NCI-H2171 treated with DMSO at 0.1 percent for 48 hours (cell line): ENCODE data around the gene CCDC136.

Source experiments
- DNase-seq: peaks from one replicate; lab custom pipeline; 2025; lab: John Stamatoyannopoulos, UW

Gene CCDC136

DNA sequence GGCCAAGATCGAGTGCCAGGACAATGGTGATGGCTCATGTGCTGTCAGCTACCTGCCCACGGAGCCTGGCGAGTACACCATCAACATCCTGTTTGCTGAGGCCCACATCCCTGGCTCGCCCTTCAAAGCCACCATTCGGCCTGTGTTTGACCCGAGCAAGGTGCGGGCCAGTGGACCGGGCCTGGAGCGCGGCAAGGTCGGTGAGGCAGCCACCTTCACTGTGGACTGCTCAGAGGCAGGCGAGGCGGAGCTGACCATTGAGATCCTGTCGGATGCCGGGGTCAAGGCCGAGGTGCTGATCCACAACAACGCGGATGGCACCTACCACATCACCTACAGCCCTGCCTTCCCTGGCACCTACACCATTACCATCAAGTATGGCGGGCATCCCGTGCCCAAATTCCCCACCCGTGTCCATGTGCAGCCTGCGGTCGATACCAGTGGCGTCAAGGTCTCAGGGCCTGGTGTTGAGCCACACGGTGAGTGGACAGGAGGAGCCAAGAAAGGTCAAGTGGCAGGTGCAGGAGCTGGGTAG lies 53.1 kb downstream of the CCDC136 start:
- DNase-seq, result no peak

DNA sequence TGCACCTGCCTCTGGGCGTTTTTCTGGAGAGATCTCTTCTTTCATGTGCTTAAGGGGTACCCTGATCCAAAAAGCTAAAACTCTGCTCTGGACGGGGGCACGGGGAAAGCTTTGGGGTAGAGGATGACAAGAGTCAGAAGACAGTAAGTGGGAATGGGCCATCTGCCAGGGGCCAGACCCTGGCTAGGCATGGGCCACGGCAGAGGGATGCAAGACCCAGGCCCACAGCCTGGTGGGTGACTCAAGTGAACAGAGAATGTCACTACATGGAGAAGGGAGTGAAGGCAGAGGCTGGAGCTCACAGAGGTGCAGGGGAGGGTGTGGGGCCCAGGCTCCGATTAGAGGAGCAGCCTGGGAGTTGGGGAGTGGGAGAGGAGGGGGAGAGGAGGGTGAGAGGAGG lies 53.7 kb downstream of the CCDC136 start:
- DNase-seq, result no peak

DNA sequence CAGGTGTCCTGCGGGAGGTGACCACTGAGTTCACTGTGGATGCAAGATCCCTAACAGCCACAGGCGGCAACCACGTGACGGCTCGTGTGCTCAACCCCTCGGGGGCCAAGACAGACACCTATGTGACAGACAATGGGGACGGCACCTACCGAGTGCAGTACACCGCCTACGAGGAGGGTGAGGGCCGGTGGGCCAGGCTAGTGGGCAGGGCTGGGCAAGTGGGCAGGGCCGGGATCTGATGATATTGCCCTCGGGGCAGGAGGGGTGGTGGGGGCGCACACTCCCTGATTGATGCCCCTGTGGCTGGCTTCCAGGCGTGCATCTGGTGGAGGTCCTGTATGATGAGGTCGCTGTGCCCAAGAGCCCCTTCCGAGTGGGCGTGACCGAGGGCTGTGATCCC lies 54.2 kb downstream of the CCDC136 start:
- no peak for DNase-seq

DNA sequence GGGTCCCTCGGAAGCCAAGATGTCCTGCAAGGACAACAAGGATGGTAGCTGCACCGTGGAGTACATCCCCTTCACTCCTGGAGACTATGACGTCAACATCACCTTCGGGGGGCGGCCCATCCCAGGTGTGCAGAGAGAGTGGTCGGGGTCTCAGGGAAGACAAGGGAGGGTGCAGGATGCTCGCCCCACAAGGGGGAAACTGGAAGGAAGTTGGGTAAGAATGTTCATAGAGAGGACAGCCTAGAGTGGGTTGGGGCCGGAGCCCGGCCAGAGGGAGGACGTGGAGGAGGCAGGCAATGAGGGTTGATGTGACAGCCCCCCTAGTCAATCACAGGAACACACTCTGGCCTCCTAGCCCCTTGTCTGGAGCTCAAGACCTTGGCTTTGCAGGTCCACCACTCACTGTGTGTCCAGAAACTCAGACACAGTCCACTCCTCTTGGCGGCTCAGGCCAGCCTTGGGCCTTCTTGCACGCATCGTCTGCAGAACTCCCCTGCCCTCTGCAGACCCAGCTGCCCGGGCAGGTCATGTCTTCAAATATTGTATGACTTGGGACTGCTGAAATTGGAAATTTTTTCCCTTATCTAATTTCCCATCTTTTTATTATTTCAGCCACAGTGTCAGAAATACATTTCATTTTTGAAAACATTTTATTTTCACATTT lies 55.1 kb downstream of the CCDC136 start:
- no peak for DNase-seq

DNA sequence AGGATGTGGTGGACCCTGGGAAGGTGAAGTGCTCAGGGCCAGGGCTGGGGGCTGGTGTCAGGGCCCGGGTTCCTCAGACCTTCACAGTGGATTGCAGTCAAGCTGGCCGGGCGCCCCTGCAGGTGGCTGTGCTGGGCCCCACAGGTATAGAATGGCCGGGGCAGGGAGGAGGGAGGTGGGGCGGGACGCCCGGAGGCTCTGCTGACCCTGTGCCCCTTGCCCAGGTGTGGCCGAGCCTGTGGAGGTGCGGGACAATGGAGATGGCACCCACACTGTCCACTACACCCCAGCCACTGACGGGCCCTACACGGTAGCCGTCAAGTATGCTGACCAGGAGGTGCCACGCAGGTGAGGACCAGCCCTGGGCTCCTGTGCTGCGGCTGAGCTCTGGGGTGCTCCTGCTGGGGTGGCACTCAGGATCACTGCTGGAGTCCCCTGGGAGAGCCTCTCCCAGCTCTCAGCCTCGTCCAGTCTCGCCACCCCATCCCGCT lies 56.0 kb downstream of the CCDC136 start:
- DNase-seq, result no peak

DNA sequence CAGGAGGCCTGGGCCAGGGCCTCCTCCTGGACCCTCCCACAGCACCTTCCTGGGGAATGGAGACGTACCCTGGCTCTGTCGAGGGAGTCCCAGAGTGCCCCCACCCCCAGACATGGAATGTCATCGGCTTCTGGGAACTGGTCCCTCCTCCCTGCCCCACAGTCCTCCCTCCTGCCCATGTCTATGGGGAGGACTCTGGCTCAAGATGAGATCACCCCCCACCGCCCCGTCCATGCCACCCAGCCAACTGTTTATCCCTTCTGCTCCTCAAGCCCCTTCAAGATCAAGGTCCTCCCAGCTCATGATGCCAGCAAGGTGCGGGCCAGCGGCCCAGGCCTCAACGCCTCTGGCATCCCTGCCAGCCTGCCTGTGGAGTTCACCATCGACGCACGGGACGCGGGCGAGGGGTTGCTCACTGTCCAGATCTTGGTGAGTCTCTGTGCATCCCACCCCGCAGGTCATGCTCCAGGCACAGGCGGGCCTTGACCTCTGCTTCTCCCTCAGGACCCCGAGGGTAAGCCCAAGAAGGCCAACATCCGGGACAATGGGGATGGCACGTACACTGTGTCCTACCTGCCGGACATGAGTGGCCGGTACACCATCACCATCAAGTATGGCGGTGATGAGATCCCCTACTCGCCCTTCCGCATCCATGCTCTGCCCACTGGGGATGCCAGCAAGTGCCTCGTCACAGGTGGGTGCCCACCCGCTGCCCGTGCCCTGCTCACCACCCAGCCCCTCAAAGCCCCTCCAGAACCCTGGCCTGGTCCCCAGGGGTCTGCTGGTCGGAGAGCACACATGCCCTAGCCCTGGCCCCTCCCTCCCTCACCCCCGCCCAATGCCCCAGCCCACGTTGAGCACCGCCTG lies 56.8 kb downstream of the CCDC136 start:
- no peak for DNase-seq

DNA sequence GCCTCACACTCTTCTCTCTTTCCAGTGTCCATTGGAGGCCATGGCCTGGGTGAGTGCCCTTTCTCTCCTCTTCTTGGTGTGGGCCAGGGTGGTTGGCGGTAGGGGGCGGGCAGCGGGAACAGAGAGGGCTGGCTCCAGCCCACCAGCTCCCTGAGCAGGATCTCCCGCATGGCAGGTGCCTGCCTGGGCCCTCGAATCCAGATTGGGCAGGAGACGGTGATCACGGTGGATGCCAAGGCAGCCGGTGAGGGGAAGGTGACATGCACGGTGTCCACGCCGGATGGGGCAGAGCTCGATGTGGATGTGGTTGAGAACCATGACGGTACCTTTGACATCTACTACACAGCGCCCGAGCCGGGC lies 57.4 kb downstream of the CCDC136 start:
- no peak for DNase-seq

DNA sequence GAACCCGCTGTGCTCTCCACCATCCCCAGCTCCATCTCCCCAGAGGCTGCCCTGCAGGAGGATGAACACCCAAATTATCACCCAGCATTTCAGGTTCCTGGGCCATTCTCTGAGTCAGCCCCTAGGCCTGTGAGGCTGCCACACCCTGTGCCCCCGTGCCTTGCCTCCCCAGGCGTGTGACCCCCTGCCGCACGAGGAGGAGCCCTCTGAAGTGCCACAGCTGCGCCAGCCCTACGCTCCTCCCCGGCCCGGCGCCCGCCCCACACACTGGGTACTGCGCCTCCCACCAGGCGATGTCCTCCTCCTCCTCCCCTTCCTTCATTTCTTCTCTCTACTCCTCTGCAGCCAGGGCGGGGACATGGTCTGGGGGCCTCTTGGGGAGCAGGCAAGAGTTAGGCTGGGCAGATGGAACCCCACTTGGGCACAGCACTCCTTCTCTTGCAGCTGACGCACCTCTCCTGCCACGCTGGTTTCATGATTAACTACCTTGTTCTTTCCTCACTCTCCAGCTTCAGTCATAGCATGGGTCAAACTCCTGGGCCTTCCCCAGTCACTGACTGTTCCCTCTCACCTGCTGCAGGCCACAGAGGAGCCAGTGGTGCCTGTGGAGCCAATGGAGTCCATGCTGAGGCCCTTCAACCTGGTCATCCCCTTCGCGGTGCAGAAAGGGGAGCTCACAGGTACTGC lies 58.2 kb downstream of the CCDC136 start:
- no peak for DNase-seq

DNA sequence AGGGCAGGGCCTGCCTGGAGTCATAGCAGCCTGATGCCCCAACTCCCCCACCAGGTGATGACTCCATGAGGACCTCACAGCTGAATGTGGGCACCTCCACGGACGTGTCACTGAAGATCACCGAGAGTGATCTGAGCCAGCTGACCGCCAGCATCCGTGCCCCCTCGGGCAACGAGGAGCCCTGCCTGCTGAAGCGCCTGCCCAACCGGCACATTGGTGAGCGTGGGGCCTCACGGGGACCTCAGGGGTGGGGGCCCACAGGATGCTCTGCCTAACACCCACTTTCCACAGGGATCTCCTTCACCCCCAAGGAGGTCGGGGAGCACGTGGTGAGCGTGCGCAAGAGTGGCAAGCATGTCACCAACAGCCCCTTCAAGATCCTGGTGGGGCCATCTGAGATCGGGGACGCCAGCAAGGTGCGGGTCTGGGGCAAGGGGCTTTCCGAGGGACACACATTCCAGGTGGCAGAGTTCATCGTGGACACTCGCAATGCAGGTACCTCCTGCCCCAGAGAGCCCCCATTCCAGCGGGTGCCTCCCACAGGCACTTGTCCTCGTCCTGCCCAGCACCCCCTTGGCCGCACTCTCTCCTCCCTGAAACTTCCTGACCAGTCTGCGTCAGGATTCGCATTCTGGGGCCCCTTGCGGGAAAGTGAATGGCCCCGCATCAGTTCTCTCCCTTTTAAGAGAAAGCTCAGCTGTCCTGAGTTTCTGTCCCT lies 60.9 kb downstream of the CCDC136 start:
- DNase-seq, result no peak

DNA sequence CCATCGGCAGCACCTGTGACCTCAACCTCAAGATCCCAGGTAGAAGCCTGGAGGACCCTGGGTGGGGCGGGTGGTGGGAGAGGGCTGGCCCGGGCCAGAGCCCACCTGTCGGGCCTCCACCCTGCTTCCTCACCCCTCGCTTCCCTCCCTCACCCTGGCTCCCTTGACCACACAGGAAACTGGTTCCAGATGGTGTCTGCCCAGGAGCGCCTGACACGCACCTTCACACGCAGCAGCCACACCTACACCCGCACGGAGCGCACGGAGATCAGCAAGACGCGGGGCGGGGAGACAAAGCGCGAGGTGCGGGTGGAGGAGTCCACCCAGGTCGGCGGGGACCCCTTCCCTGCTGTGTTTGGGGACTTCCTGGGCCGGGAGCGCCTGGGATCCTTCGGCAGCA lies 62.0 kb downstream of the CCDC136 start:
- no peak for DNase-seq

DNA sequence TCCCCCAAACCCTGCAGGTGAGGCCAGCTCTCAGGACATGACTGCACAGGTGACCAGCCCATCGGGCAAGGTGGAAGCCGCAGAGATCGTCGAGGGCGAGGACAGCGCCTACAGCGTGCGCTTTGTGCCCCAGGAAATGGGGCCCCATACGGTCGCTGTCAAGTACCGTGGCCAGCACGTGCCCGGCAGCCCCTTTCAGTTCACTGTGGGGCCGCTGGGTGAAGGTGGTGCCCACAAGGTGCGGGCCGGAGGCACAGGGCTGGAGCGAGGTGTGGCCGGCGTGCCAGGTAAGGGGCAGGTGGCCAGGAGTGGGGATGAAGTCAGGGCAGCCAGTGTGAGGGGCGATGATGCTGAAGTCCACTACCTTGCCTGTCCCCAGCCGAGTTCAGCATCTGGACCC lies 62.6 kb downstream of the CCDC136 start:
- no peak for DNase-seq

DNA sequence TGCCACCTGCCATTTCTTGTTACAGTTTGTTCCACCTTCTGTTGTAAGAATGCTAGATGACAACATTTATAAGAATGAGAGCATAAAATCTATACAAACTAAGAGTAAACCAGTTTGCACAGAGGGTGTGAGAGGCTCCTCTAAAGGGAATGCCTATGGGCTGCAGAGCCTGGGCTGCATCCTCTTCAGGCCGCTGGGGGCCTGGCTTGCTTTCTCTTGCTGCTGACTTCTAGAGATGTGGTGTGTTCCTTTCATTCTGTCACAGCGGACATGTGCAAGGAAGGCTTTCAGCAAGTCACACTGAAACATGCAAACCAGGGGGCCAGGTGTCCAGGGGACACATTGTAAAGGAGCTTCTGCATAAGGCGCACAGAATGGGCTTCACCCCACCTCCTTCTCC lies 63.8 kb downstream of the CCDC136 start:
- DNase-seq, result peak; percentile 20

DNA sequence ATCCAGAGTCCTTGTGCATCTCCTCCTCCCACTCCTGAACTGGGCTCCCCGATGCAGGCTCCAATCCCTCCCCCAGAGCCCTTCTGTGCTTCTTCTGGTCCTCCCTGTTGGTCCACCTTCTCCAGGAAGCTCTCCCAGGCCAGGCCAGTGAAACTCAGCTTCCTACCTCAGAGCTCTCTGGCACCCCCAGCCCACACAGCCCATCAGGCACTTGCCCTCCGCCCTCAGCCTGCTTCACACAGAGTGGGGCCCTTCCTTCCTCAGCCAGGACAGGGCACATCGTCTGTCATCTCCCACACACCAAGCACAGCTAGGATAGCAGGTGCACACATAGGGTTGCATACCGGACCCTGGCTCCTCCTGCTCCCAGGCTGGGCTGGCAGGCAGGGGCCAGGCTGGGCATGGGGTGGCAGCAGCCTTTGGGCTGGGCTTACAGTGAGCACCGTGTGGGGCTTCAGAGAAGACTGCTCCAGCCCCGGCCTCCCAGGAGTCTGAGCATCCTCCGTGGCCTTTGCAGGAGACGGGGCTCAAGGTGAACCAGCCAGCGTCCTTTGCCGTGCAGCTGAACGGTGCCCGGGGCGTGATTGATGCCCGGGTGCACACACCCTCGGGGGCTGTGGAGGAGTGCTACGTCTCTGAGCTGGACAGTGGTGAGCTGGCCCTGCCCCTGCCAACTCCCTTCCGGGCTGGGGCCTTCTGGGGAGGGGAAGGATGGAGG lies 64.4 kb downstream of the CCDC136 start:
- DNase-seq, result no peak

DNA sequence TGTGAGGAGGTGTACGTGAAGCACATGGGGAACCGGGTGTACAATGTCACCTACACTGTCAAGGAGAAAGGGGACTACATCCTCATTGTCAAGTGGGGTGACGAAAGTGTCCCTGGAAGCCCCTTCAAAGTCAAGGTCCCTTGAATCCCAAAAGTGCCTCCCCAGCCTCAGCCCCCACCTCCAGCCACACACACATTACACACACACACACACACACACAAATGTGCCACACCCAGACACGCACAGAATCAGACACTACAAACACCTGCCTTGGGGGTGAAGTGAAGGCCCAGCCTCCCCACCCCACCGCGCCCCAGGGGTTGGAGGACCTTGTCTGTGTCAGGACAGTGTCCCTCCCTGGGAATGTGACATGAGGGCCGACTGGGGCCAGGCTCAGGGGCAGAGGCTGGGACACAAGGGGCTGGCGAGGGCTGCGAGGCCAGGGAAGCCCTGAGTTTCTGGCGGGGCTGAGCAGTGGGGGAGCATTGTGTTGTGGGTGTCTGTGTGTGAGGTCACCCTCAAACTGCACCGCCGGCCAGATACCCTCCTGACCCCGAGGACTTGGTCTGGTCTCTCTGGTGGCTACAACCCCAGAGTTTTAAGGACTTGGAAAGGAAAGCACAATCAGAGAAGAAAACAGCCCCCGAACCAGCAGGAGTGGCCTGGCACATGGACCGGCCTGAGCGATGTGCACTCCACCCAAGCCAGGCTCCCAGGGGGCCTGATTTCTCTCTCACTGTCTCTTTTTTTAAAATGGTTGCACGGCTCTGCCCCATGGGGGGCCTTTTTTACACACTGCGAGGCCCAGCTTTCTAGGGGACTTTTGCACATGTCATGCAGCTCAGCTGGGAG lies 66.8 kb downstream of the CCDC136 start:
- DNase-seq, result no peak

DNA sequence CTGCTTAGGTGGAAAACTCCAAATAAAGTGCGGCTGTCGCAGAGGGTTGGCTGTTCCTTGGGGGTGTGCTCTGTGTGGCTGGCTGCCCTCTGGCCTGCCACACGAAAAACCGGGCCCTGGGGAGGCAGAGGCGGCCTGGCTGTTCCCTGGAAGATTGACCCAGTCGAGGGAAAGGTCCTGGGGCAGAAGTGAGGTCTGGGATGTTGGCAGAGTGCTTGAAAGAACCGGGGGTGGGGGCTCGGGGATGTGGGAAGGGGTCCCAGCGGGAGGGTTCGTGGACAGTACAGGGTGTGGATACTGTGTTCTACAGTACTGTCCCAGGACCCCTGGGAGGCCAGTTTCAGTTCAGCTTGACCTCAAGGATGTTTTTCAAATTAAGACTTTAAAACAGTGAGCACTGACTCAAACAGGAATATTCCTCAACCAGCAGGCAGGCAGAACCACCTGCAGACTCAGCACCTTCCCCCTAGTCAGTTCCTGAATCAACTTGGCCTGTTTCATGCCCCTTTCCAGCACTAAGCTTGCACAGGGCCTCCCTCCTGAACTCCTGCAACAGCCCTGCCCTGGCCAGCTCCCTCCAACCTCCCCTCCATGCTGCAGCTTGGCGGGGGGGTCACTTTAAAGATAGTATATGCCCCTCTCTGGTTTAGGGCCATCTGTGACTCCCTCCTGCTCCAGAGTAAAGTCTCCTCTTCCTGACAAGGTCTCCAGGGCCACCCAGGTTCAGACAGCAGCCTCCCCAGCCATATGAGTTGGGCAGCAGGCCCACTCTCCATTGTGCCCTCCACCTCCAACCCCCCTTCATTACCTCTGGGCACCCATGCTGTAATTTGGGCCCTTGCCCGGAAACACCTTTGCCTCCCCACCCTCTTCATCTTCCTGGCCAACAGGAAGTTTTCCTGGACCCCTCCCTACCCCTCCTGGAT lies 67.7 kb downstream of the CCDC136 start:
- DNase-seq, result no peak

DNA sequence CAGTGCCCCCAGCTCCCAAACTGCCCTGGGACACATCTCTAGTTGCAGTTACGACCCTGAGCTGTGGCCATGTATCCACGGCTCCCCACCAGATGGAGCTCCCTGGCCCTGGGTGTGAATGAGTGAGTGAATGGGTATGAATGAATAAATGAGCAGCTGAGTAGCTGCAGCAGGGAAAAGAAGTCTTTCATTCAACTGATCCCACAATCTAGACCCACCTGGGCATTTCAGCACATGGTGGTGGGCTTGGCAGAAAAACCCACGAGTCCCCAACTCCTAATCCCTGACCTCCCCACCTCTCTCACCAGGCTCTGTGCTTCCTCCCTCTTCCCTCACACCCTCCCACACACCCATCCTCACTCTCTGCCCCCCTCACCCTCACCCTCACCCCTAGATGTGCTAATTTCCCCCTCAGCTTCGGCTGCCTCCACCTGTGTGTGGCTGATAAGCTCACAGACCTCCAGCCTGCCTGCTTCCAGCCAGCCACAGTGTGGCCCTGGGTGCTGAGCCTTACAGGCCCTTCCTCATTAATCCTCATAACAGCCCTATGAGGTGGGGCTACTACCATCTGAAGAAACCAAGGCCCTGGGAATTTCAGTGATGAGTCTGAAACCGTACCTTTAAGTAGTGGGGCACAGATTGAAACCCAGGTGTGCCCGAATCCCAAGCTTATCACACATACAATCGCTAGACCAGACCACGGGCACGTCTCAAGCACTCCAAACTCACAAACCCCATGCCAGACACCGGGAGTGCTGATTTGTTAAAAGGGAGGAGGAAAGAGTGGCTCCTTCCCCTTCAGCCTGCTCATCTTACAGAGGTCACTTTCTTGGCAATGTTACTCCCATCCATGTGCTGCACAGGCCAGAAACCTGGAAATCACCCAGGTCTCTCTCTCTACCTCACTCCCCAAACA lies 68.6 kb downstream of the CCDC136 start:
- no peak for DNase-seq

DNA sequence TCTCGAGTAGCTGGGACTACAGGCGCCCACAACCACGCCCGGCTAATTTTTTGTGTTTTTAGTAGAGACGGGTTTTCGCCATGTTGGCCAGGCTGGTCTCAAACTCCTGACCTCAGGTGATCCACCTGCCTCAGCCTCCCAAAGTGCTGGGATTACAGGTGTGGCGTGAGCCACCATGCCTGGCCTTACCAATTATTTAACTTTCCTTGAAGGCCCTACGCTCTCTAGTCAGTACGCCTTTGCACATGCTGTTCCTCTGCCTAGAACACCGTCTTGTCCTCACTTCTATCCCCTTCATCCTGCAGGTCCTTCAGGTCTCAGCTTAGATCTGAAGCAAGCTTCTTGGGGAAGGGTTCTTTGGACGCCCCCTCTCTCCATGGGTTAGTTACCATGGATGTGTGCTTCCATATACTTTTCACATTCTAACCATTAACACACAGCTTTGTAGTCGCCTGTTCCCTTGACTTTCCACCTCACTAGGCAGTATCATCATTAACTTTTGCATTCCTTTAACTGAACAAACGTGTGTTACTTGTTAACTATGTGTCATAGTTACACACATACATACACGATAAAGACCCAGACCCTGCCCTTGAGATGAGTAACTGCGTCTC lies 70.3 kb downstream of the CCDC136 start:
- DNase-seq, result no peak
